22Rv1 (cell line): ENCODE measurements around the gene PDZRN4.

ENCODE experiments used
- ZFX ChIP-seq: fragments of 450-650 bp; IDR thresholded peaks from 2 replicates; pipeline ENCODE4 v1.6.1; 2017; ENCODE audit warnings: antibody characterized with exemption, borderline replicate concordance
- TF ChIP-seq, protein P1 (sequence below): fragments of 450-650 bp; IDR thresholded peaks from 2 replicates; pipeline ENCODE4 v1.5.1; 2017; ENCODE audit warnings: mild to moderate bottlenecking

DNA sequence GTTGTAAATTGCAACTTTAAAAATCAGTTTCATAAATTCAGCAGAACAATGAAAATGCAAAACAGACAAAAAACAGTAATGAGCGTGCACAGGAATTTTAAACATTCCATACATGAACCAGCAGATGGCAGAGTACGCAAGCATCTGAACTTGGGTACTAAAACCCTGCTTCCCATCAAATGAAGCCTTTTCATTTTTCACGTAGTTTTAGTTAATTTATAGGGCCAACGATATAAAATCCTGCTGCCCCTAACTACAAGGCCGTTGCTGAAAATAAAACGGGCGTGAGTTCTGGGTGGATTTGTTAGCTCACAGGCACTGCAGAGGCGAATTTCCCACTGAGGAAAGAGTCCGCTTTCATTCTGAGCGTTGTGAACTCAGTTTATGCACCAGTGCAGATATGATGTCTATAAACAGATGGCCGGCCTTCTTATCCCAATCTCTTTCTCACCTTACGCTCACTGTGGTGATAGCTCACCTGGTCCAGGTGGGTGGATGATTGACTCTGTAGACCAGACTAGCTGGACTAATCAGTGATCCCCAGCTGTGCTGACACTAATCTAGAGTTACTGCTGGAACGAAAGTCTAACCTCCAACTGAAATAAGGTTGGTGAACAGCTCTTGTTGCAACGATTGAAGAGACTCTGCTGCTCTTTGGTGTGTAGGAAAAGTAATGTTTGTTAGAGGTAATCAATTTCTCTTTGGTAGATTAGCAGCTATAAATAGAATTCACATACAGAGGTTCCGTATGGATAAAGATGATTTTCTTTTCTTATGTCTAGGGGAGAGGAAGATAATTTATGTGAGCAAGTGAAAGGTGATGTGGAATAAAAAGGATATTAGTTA is 89.2 kb downstream of the PDZRN4 start:
- TF ChIP-seq, protein P1, sequence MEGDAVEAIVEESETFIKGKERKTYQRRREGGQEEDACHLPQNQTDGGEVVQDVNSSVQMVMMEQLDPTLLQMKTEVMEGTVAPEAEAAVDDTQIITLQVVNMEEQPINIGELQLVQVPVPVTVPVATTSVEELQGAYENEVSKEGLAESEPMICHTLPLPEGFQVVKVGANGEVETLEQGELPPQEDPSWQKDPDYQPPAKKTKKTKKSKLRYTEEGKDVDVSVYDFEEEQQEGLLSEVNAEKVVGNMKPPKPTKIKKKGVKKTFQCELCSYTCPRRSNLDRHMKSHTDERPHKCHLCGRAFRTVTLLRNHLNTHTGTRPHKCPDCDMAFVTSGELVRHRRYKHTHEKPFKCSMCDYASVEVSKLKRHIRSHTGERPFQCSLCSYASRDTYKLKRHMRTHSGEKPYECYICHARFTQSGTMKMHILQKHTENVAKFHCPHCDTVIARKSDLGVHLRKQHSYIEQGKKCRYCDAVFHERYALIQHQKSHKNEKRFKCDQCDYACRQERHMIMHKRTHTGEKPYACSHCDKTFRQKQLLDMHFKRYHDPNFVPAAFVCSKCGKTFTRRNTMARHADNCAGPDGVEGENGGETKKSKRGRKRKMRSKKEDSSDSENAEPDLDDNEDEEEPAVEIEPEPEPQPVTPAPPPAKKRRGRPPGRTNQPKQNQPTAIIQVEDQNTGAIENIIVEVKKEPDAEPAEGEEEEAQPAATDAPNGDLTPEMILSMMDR, result peak; percentile 90
- TF ChIP-seq ZFX, result no peak
